ENCODE data around the gene RNF43. TPM values are rescaled to one million over a fixed set of nuclear protein-coding genes. Genes with fewer than 3 reads are reported as not detected.

Gene RNF43
- total RNA-seq, 1 experiment from 2014 or later = 3.8 TPM

DNA sequence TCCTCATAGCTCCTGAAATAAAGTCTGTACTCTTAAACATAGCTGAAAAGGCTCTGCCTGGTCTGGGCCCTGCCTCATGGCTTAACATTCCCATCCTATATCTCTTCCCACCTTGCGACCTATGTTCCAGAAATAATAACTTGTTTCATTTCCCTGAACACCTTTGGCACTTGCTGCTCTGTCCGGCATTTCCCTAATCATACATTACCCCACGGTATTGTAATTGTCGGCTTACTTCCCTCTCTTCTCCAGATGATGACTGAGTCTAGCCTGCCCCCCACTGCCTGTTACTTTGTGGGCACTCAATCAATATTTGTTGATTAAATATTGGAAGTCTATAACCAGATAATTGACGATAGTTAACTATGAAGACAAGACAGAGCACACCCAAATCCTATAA is 42.1 kb downstream of the RNF43 start:
- CTCF ChIA-PET = no interaction called here
- H3K36me3 ChIP-seq (ENCODE audit: low read depth, low read length) = no peaks in the 10 kb centered on the region
- H3K27ac ChIP-seq (ENCODE audit: low read length) = no peak overlapping the region

DNA sequence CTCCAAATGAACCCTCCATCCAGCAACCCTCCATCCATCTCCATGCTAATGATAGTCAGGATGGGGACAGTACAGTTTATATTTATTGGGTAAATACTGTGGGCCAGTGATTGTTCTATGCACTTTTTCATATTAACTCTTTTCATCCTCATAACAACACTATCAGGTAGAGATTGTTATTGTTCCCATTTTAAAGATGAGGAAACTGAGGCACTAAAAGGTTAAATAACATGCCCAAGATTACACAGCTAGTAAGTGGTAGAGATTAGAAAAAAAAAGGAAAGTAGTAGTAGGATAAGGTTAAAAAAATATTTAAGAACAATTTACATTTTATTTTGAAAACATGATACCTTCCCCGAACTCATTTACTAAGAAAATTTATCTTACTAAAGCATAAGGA is 43.4 kb downstream of the RNF43 start:
- DNase-seq = no peak
- Histone ChIP-seq H3K4me1 (ENCODE audit: insufficient read depth, low read length) (peaks cover 21% of the 10 kb centered on the region), H2AFZ (ENCODE audit: low read length) (no peak overlapping the region), H3K9me2 (replicated peaks; ENCODE audit: low read length) (no peaks in the 10 kb centered on the region), H3K4me3 (ENCODE audit: low read length) (no peak overlapping the region), H4K20me1 (ENCODE audit: low read length) (no peaks in the 10 kb centered on the region), H3K9ac (ENCODE audit: low read length) (no peak overlapping the region), H3K36me3 (ENCODE audit: low read depth, low read length) (no peaks in the 10 kb centered on the region), H3K4me2 (ENCODE audit: low read length) (no peak overlapping the region), H3K27ac (ENCODE audit: low read length) (no peak overlapping the region), H3F3A (ENCODE audit: low read length, unreplicated experiment) (no peaks in the 10 kb centered on the region), H3K79me2 (ENCODE audit: low read length) (no peaks in the 10 kb centered on the region), H3K9me3 (ENCODE audit: low read length) (no peaks in the 10 kb centered on the region), H3K27me3 (ENCODE audit: low read length) (no peaks in the 10 kb centered on the region)
- ChIA-PET POLR2A (ENCODE audit: unreplicated experiment) (no interaction called here), CTCF (no interaction called here)
- TF ChIP-seq EZH2phosphoT487 (IDR thresholded peaks at IDR 0.05; ENCODE audit: borderline replicate concordance, low read length) = no peak
- TF ChIP-seq EZH2 (IDR thresholded peaks at IDR 0.05; ENCODE audit: low read length, unreplicated experiment) = no peak
- TF ChIP-seq, protein P1, sequence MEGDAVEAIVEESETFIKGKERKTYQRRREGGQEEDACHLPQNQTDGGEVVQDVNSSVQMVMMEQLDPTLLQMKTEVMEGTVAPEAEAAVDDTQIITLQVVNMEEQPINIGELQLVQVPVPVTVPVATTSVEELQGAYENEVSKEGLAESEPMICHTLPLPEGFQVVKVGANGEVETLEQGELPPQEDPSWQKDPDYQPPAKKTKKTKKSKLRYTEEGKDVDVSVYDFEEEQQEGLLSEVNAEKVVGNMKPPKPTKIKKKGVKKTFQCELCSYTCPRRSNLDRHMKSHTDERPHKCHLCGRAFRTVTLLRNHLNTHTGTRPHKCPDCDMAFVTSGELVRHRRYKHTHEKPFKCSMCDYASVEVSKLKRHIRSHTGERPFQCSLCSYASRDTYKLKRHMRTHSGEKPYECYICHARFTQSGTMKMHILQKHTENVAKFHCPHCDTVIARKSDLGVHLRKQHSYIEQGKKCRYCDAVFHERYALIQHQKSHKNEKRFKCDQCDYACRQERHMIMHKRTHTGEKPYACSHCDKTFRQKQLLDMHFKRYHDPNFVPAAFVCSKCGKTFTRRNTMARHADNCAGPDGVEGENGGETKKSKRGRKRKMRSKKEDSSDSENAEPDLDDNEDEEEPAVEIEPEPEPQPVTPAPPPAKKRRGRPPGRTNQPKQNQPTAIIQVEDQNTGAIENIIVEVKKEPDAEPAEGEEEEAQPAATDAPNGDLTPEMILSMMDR (conservative IDR thresholded peaks at IDR 0.05; ENCODE audit: low read depth, low read length) = no peak
- intact Hi-C loops (cut with micrococcal nuclease) = no loop called here
- no TSS peak for BruUV-seq (replicated peaks)
- ATAC-seq = no peak

More for the DNA sequence above, 42.1 kb downstream of the RNF43 start:
- Histone ChIP-seq H3K4me2 (ENCODE audit: low read length) (no peak overlapping the region), H3K4me1 (ENCODE audit: insufficient read depth, low read length) (peaks cover 21% of the 10 kb centered on the region), H3F3A (ENCODE audit: low read length, unreplicated experiment) (no peaks in the 10 kb centered on the region), H3K9me3 (ENCODE audit: low read length) (no peaks in the 10 kb centered on the region), H4K20me1 (ENCODE audit: low read length) (no peaks in the 10 kb centered on the region), H3K27me3 (ENCODE audit: low read length) (no peaks in the 10 kb centered on the region), H3K9me2 (replicated peaks; ENCODE audit: low read length) (no peaks in the 10 kb centered on the region), H3K79me2 (ENCODE audit: low read length) (no peaks in the 10 kb centered on the region), H3K9ac (ENCODE audit: low read length) (no peak overlapping the region), H3K4me3 (ENCODE audit: low read length) (no peak overlapping the region), H2AFZ (ENCODE audit: low read length) (no peak overlapping the region)
- no TSS peak for BruUV-seq (replicated peaks)
- TF ChIP-seq EZH2phosphoT487 (IDR thresholded peaks at IDR 0.05; ENCODE audit: borderline replicate concordance, low read length) (no peak), EZH2 (IDR thresholded peaks at IDR 0.05; ENCODE audit: low read length, unreplicated experiment) (no peak)
- TF ChIP-seq, protein P1 (conservative IDR thresholded peaks at IDR 0.05; ENCODE audit: low read depth, low read length) = no peak
- intact Hi-C loops (cut with micrococcal nuclease) = no loop called here
- DNase-seq (no peak), ATAC-seq (no peak)
- POLR2A ChIA-PET (ENCODE audit: unreplicated experiment) = no interaction called here

GRCh38 chr17:58373003-58373402 is 44.3 kb downstream of the RNF43 start:
- H3K9me3 ChIP-seq (ENCODE audit: low read length) = no peaks in the 10 kb centered on the region
- no peaks in the 10 kb centered on the region for H3K9me2 ChIP-seq (replicated peaks; ENCODE audit: low read length)
- no peak overlapping the region for H3K27ac ChIP-seq (ENCODE audit: low read length)
- TF ChIP-seq EZH2phosphoT487 (IDR thresholded peaks at IDR 0.05; ENCODE audit: borderline replicate concordance, low read length) (no peak), EZH2 (IDR thresholded peaks at IDR 0.05; ENCODE audit: low read length, unreplicated experiment) (no peak)
- TF ChIP-seq, protein P1 (conservative IDR thresholded peaks at IDR 0.05; ENCODE audit: low read depth, low read length) = no peak
- ChIA-PET POLR2A (ENCODE audit: unreplicated experiment) (no interaction called here), CTCF (no interaction called here)
- H3K4me2 ChIP-seq (ENCODE audit: low read length) = no peak overlapping the region
- no peaks in the 10 kb centered on the region for H3K79me2 ChIP-seq (ENCODE audit: low read length)
- H3K4me3 ChIP-seq (ENCODE audit: low read length) = no peak overlapping the region
- no TSS peak for BruUV-seq (replicated peaks)
- no peaks in the 10 kb centered on the region for H3F3A ChIP-seq (ENCODE audit: low read length, unreplicated experiment)
- intact Hi-C loops (cut with micrococcal nuclease) = no loop called here
- no peak overlapping the region for H2AFZ ChIP-seq (ENCODE audit: low read length)
- DNase-seq (no peak), ATAC-seq (no peak)
- H3K4me1 ChIP-seq (ENCODE audit: insufficient read depth, low read length) = peaks cover 21% of the 10 kb centered on the region
- H3K27me3 ChIP-seq (ENCODE audit: low read length) = no peaks in the 10 kb centered on the region
- H4K20me1 ChIP-seq (ENCODE audit: low read length) = no peaks in the 10 kb centered on the region
- no peak overlapping the region for H3K9ac ChIP-seq (ENCODE audit: low read length)
- H3K36me3 ChIP-seq (ENCODE audit: low read depth, low read length) = no peaks in the 10 kb centered on the region

All from PC-3 (cell line).